GM23338 (cell line): Measurements from ENCODE around the gene HYAL2. TPM values are rescaled to one million over a fixed set of nuclear protein-coding genes. Genes with fewer than 3 reads are reported as not detected.

Experiments used
- ATAC-seq: fragments of 200-7000 bp; cut with Tn5 transposase; 3 replicates; pipeline ENCODE4 v1.9.1; 2020
- DNase-seq: peaks from one replicate; pipeline ENCODE4 v3.0.0-alpha.2; 2015; ENCODE audit warnings: low spot score
- H2AFZ ChIP-seq: fragments of 200-600 bp; sonication (generic); 2 replicates; pipeline ENCODE4 v1.8.0; 2016; ENCODE audit warnings: antibody characterized with exemption, mild to moderate bottlenecking, moderate library complexity
- H3F3A ChIP-seq: fragments of 200-600 bp; sonication (generic); replicated peaks from 2 replicates; pipeline ENCODE4 v1.8.0; 2017; ENCODE audit warnings: antibody characterized with exemption, mixed run types, low read depth
- H3K27ac ChIP-seq: fragments of 200-600 bp; sonication (generic); 2 replicates; pipeline ENCODE4 v1.6.1; 2016; ENCODE audit warnings: low read depth
- H3K27me3 ChIP-seq: fragments of 200-600 bp; sonication (generic); 2 replicates; pipeline ENCODE4 v1.8.0; 2016; ENCODE audit warnings: mild to moderate bottlenecking, mixed run types, moderate library complexity; ENCODE audit not compliant: insufficient read depth
- H3K36me3 ChIP-seq: fragments of 200-600 bp; sonication (generic); 2 replicates; pipeline ENCODE4 v1.8.0; 2016; ENCODE audit warnings: mild to moderate bottlenecking; ENCODE audit not compliant: insufficient read depth
- H3K4me1 ChIP-seq: fragments of 200-600 bp; sonication (generic); 2 replicates; pipeline ENCODE4 v1.8.0; 2016; ENCODE audit warnings: mild to moderate bottlenecking, moderate library complexity; ENCODE audit not compliant: insufficient read depth
- H3K4me2 ChIP-seq: fragments of 200-600 bp; sonication (generic); 2 replicates; pipeline ENCODE4 v1.7.1; 2017; ENCODE audit warnings: mixed run types
- H3K4me3 ChIP-seq: fragments of 200-600 bp; sonication (generic); 2 replicates; pipeline ENCODE4 v1.6.1; 2016; ENCODE audit warnings: mixed run types
- H3K79me2 ChIP-seq: fragments of 200-600 bp; sonication (generic); replicated peaks from 2 replicates; pipeline ENCODE4 v1.8.0; 2017; ENCODE audit warnings: mild to moderate bottlenecking; ENCODE audit not compliant: insufficient read depth
- H3K9me2 ChIP-seq: fragments of 200-600 bp; sonication (generic); 2 replicates; pipeline ENCODE4 v1.8.0; 2017; ENCODE audit not compliant: insufficient read depth
- H4K20me1 ChIP-seq: fragments of 200-600 bp; sonication (generic); replicated peaks from 2 replicates; pipeline ENCODE4 v1.8.0; 2017; ENCODE audit warnings: mild to moderate bottlenecking; ENCODE audit not compliant: insufficient read depth
- H3K27ac Mint-ChIP-seq: 2 replicates; pipeline ENCODE4 v1.8.0; 2020; ENCODE audit warnings: inconsistent platforms, mild to moderate bottlenecking, moderate library complexity, mixed read lengths
- H3K27me3 Mint-ChIP-seq: 3 replicates; pipeline ENCODE4 v1.8.0; 2022; ENCODE audit warnings: low read depth, mild to moderate bottlenecking, moderate library complexity, mixed read lengths, inconsistent platforms; ENCODE audit not compliant: insufficient read depth, poor library complexity
- H3K36me3 Mint-ChIP-seq: 3 replicates; pipeline ENCODE4 v1.8.0; 2021; ENCODE audit warnings: low read depth, mild to moderate bottlenecking, inconsistent platforms, moderate library complexity, mixed read lengths
- H3K4me1 Mint-ChIP-seq: 3 replicates; pipeline ENCODE4 v1.8.0; 2020; ENCODE audit warnings: mild to moderate bottlenecking, inconsistent platforms, mixed read lengths
- H3K4me3 Mint-ChIP-seq: 3 replicates; pipeline ENCODE4 v1.8.0; 2021; ENCODE audit warnings: moderate library complexity, mild to moderate bottlenecking, inconsistent platforms, mixed read lengths
- H3K9me3 Mint-ChIP-seq: 3 replicates; pipeline ENCODE4 v1.8.0; 2020; ENCODE audit warnings: moderate library complexity, mild to moderate bottlenecking, inconsistent platforms, mixed read lengths
- CREB1 ChIP-seq: fragments of 250-450 bp; sonication (Bioruptor Pico); IDR thresholded peaks from 2 replicates; pipeline ENCODE4 v1.5.0; 2020; ENCODE audit warnings: low read depth, mild to moderate bottlenecking, moderate library complexity
- CTCF ChIP-seq, 2 experiments: fragments of 200-600 bp in 1 of 2; sonication (generic) in 1 of 2; conservative IDR thresholded peaks; 2 replicates each; pipeline versions ENCODE4 v1.5.1 to v1.6.1; 2016 to 2017; ENCODE audit warnings: antibody characterized with exemption in 2 of 2, low read depth in 2 of 2, mild to moderate bottlenecking in 2 of 2, moderate library complexity in 1 of 2
- ETS1 ChIP-seq: IDR thresholded peaks from 2 replicates; pipeline ENCODE4 v1.6.1; 2016; ENCODE audit warnings: antibody characterized with exemption
- EZH2 ChIP-seq: fragments of 200-600 bp; sonication (generic); IDR thresholded peaks from one replicate; pipeline ENCODE4 v1.8.0; 2017; ENCODE audit warnings: antibody characterized with exemption, mild to moderate bottlenecking, low read depth; ENCODE audit not compliant: unreplicated experiment
- EZH2phosphoT487 ChIP-seq: fragments of 200-600 bp; sonication (generic); IDR thresholded peaks from one replicate; pipeline ENCODE4 v1.8.1; 2018; ENCODE audit warnings: antibody characterized with exemption; ENCODE audit not compliant: unreplicated experiment
- JUNB ChIP-seq: IDR thresholded peaks from one replicate; pipeline ENCODE4 v1.6.1; 2016; ENCODE audit warnings: antibody characterized with exemption; ENCODE audit not compliant: unreplicated experiment
- NANOG ChIP-seq: IDR thresholded peaks from 2 replicates; pipeline ENCODE4 v1.6.1; 2016; ENCODE audit warnings: antibody characterized with exemption, borderline replicate concordance
- POLR2AphosphoS5 ChIP-seq: IDR thresholded peaks from 2 replicates; pipeline ENCODE4 v1.6.1; 2016; ENCODE audit warnings: antibody characterized with exemption, low read depth
- REST ChIP-seq: IDR thresholded peaks from one replicate; pipeline ENCODE4 v1.6.1; 2018; ENCODE audit warnings: antibody characterized with exemption; ENCODE audit not compliant: unreplicated experiment
- STAT1 ChIP-seq: IDR thresholded peaks from one replicate; pipeline ENCODE4 v1.6.1; 2016; ENCODE audit warnings: antibody characterized with exemption; ENCODE audit not compliant: unreplicated experiment
- ZNF114 ChIP-seq: fragments of 250-450 bp; sonication (Bioruptor Pico); IDR thresholded peaks from 2 replicates; pipeline ENCODE4 v1.5.0; 2020; ENCODE audit warnings: mild to moderate bottlenecking, moderate library complexity
- ZNF331 ChIP-seq: fragments of 250-450 bp; sonication (Bioruptor Pico); IDR thresholded peaks from 2 replicates; pipeline ENCODE4 v1.5.0; 2020; ENCODE audit warnings: low read depth, mild to moderate bottlenecking, moderate library complexity
- polyA plus RNA-seq: library from polyadenylated mRNA; unstranded; fragments of >200 nt; fragmentation: Nextera tagmentation; extraction: Ambion mirVana; gene quantifications from 2 replicates; pipeline ENCODE4 v1.2.1, GENCODE V29; 2016
- total RNA-seq: library from RNA; depleted of rRNA; stranded (reverse); fragments of >200 nt; shearing (Covaris generic); gene quantifications from 2 replicates; pipeline ENCODE4 v1.2.3, GENCODE V29; 2014
- TF ChIP-seq, protein P1 (sequence below): fragments of 250-450 bp; sonication (Bioruptor Pico); IDR thresholded peaks from 2 replicates; pipeline ENCODE4 v1.5.0; 2020; ENCODE audit warnings: mild to moderate bottlenecking, moderate library complexity

The HYAL2 gene
- total and polyA plus RNA-seq, 2 experiments from 2014 or later: 28.9 to 74.3 TPM

DNA sequence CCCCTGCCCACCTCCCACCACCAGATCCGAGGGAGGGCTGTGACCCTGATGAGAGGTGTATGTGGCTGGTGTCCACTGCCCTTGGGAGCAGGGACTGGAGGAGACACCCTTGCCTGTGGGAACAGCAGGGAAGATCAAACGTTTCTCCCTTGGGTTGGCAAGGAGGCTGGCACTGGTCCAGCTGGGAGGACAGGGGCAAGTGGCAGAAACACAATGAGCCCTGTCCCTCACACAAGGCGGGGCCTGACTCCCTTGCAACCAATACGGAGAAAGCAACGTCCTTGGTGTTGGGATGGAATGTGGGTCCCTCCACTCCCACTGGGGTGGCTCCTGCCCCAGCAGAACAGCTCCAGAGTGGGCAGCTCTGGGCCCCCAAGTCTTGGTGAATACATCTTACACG, 5.2 kb downstream of the HYAL2 start (continued):
- TF ChIP-seq, protein P1, sequence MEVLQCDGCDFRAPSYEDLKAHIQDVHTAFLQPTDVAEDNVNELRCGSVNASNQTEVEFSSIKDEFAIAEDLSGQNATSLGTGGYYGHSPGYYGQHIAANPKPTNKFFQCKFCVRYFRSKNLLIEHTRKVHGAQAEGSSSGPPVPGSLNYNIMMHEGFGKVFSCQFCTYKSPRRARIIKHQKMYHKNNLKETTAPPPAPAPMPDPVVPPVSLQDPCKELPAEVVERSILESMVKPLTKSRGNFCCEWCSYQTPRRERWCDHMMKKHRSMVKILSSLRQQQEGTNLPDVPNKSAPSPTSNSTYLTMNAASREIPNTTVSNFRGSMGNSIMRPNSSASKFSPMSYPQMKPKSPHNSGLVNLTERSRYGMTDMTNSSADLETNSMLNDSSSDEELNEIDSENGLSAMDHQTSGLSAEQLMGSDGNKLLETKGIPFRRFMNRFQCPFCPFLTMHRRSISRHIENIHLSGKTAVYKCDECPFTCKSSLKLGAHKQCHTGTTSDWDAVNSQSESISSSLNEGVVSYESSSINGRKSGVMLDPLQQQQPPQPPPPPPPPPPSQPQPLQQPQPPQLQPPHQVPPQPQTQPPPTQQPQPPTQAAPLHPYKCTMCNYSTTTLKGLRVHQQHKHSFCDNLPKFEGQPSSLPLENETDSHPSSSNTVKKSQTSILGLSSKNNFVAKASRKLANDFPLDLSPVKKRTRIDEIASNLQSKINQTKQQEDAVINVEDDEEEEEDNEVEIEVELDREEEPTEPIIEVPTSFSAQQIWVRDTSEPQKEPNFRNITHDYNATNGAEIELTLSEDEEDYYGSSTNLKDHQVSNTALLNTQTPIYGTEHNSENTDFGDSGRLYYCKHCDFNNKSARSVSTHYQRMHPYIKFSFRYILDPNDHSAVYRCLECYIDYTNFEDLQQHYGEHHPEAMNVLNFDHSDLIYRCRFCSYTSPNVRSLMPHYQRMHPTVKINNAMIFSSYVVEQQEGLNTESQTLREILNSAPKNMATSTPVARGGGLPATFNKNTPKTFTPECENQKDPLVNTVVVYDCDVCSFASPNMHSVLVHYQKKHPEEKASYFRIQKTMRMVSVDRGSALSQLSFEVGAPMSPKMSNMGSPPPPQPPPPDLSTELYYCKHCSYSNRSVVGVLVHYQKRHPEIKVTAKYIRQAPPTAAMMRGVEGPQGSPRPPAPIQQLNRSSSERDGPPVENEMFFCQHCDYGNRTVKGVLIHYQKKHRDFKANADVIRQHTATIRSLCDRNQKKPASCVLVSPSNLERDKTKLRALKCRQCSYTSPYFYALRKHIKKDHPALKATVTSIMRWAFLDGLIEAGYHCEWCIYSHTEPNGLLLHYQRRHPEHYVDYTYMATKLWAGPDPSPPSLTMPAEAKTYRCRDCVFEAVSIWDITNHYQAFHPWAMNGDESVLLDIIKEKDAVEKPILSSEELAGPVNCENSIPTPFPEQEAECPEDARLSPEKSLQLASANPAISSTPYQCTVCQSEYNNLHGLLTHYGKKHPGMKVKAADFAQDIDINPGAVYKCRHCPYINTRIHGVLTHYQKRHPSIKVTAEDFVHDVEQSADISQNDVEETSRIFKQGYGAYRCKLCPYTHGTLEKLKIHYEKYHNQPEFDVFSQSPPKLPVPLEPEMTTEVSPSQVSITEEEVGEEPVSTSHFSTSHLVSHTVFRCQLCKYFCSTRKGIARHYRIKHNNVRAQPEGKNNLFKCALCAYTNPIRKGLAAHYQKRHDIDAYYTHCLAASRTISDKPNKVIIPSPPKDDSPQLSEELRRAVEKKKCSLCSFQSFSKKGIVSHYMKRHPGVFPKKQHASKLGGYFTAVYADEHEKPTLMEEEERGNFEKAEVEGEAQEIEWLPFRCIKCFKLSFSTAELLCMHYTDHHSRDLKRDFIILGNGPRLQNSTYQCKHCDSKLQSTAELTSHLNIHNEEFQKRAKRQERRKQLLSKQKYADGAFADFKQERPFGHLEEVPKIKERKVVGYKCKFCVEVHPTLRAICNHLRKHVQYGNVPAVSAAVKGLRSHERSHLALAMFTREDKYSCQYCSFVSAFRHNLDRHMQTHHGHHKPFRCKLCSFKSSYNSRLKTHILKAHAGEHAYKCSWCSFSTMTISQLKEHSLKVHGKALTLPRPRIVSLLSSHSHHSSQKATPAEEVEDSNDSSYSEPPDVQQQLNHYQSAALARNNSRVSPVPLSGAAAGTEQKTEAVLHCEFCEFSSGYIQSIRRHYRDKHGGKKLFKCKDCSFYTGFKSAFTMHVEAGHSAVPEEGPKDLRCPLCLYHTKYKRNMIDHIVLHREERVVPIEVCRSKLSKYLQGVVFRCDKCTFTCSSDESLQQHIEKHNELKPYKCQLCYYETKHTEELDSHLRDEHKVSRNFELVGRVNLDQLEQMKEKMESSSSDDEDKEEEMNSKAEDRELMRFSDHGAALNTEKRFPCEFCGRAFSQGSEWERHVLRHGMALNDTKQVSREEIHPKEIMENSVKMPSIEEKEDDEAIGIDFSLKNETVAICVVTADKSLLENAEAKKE (CRISPR knock-in tag): no peak
- TF ChIP-seq JUNB (no peak), STAT1 (no peak), ZNF331 (CRISPR knock-in tag) (no peak)

- Histone ChIP-seq H3K27ac (no peak overlapping the region), H3K79me2 (peaks cover 26% of the 10 kb centered on the region), H3K4me1 (peaks cover 6% of the 10 kb centered on the region; the same call in 1 of the 2 replicates), H3K36me3 (peaks cover 8% of the 10 kb centered on the region), H3K4me3 (no peak overlapping the region), H3K4me2 (no peak overlapping the region), H3K27me3 (no peaks in the 10 kb centered on the region), H3K9me2 (no peaks in the 10 kb centered on the region), H2AFZ (no peak overlapping the region), H4K20me1 (peaks cover 5% of the 10 kb centered on the region; the same call in 1 of the 2 replicates), H3F3A (peaks cover 10% of the 10 kb centered on the region; the same call in 1 of the 2 replicates)
- no peak for ATAC-seq
- no peak for DNase-seq
- H3K36me3 Mint-ChIP-seq: peaks cover 65% of the 10 kb centered on the region
- peaks cover 20% of the 10 kb centered on the region for H3K4me1 Mint-ChIP-seq
- H3K9me3 Mint-ChIP-seq: peaks cover 16% of the 10 kb centered on the region
- H3K4me3 Mint-ChIP-seq: no peak overlapping the region
- no peak overlapping the region; the same call in 1 of the 2 replicates for H3K27ac Mint-ChIP-seq
- peaks cover 5% of the 10 kb centered on the region for H3K27me3 Mint-ChIP-seq
- TF ChIP-seq STAT1 (no peak), ZNF114 (CRISPR knock-in tag) (no peak), CREB1 (CRISPR knock-in tag) (no peak), POLR2AphosphoS5 (no peak), ETS1 (no peak), CTCF (conservative IDR thresholded peaks at IDR 0.05; ENCODE audit: low read depth in 2 of 2) (no peak), JUNB (no peak), NANOG (no peak), ZNF331 (CRISPR knock-in tag) (no peak), EZH2 (no peak), EZH2phosphoT487 (no peak), REST (no peak)
Observed at GRCh38 chr3:50316657-50317242, 5.8 kb downstream of the HYAL2 start.
